ENCODE measurements around the gene TMOD1.
A peak's percentile ranks its signal among the peaks of the same experiment; 100 is the strongest.
"Not testable (repeated sequence)": the region's sequence is repeated elsewhere in the genome, so short reads cannot be mapped to it uniquely, and the experiment has no call there.

The TMOD1 gene

GRCh38 chr9:97501177-97501971 is at the start of gene TMOD1:
Gene TMOD1 (plus strand): TSS chr9:97501666. CDS start chr9:97524189, 22,523 bp downstream.
- Mint-ChIP-seq H3K9me3 (no peaks in the 10 kb centered on the region), H3K27ac (no peak within 1 kb of the TSS), H3K4me1 (peaks cover 21% of the 10 kb centered on the region), H3K36me3 (peaks cover 9% of the 10 kb centered on the region), H3K27me3 (peaks cover 36% of the 10 kb centered on the region), H3K4me3 (peak within 1 kb of the TSS; percentile 78)

DNA sequence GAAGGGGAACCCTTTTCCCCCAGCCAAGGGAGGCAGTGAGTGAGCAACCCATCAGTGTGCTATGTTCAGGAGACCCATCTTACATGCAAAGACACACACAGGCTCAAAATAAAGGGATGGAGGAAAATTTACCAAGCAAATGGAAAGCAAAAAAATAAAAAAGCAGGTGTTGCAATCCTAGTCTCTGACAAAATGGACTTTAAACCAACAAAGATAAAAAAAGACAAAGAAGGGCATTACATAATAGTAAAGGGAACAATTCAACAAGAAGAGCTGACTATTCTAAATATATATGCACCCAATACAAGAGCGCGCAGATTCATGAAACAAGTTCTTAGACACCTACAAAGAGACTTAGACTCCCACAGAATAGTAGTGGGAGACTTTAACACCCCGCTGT is 47.9 kb upstream of the TMOD1 start:
- H3K27ac Mint-ChIP-seq, H3K27me3 Mint-ChIP-seq, H3K9me3 Mint-ChIP-seq, H3K4me3 Mint-ChIP-seq, H3K4me1 Mint-ChIP-seq: not testable (repeated sequence)
- peaks cover 29% of the 10 kb centered on the region for H3K36me3 Mint-ChIP-seq

DNA sequence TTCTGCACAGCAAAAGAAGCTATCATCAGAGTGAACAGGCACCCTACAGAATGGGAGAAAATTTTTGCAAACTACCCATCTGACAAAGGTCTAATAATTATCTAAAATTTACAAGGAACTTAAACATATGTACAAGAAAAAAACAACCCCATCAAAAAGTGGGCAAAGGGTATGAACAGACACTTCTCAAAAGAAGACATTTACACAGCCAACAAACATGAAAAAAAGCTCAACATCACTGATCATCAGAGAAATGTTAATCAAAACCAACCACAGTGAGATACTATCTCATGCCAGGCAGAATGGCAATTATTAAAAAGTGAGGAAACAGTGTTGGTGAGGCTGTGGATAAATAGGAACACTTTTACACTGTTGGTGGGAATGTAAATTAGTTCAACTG is 44.6 kb upstream of the TMOD1 start:
- peaks cover 29% of the 10 kb centered on the region for H3K36me3 Mint-ChIP-seq
- not testable (repeated sequence) for H3K27me3 Mint-ChIP-seq

DNA sequence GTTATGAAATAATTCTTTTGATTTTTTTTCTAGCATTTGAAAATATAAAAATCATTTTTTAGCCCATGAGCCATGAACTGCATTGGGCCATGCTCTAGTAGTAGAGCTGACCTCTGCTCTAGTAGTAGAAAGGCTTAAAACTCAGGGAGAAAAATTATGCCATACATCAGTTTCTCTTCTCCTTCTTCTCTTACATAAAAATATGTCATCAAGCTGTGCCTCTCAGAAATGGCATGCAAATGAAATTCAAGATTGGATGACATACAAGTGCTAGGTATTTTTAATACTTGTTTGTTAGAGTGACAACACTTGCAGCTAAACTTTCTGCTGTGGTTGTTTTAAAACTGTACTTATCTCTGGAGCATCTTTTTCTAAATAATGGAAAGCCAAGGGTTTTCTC is 42.1 kb upstream of the TMOD1 start:
- Mint-ChIP-seq H3K4me3 (no peak overlapping the region), H3K27me3 (no peaks in the 10 kb centered on the region), H3K27ac (no peak overlapping the region)

More for the DNA sequence above, 44.6 kb upstream of the TMOD1 start:
- H3K27ac Mint-ChIP-seq, H3K4me1 Mint-ChIP-seq, H3K4me3 Mint-ChIP-seq, H3K9me3 Mint-ChIP-seq: not testable (repeated sequence)

DNA sequence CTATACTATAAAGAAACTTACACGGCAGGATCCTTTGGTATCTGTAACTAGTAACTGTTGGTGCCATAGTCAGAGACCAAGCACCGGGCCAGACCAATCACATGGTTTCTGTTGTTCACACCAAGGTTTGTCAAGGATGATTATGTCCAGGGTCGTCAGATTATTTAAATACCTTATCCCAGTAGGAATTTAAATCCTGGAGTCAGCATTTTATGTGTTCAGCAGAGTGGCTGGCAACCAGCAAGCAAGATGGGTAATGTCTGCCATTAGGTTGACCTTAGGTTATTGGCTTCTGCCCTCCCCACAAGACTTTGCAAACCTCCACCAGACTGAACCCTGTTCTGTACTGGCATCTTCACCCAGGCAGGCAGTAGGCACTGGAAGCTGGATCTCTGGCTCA is 39.3 kb upstream of the TMOD1 start:
- no peaks in the 10 kb centered on the region for H3K9me3 Mint-ChIP-seq
- no peaks in the 10 kb centered on the region for H3K27me3 Mint-ChIP-seq
- no peak overlapping the region for H3K27ac Mint-ChIP-seq
- H3K4me3 Mint-ChIP-seq = no peak overlapping the region
- peaks cover 11% of the 10 kb centered on the region for H3K36me3 Mint-ChIP-seq
- H3K4me1 Mint-ChIP-seq = no peaks in the 10 kb centered on the region

More for the DNA sequence above, 42.1 kb upstream of the TMOD1 start:
- Mint-ChIP-seq H3K36me3 (peaks cover 15% of the 10 kb centered on the region), H3K9me3 (no peaks in the 10 kb centered on the region), H3K4me1 (no peaks in the 10 kb centered on the region)

- H3K27ac Mint-ChIP-seq = no peak overlapping the region
- H3K36me3 Mint-ChIP-seq = peaks cover 16% of the 10 kb centered on the region
- no peaks in the 10 kb centered on the region for H3K9me3 Mint-ChIP-seq
Observed at GRCh38 chr9:97462914-97463313, 38.6 kb upstream of the TMOD1 start.

GRCh38 chr9:97468658-97469448 is 32.6 kb upstream of the TMOD1 start:
- Mint-ChIP-seq H3K4me1 (no peaks in the 10 kb centered on the region), H3K27ac (no peak overlapping the region), H3K27me3 (no peaks in the 10 kb centered on the region), H3K36me3 (peaks cover 21% of the 10 kb centered on the region), H3K4me3 (no peak overlapping the region), H3K9me3 (no peaks in the 10 kb centered on the region)

More at GRCh38 chr9:97462914-97463313, 38.6 kb upstream of the TMOD1 start:
- Mint-ChIP-seq H3K4me1 (no peaks in the 10 kb centered on the region), H3K4me3 (no peak overlapping the region), H3K27me3 (no peaks in the 10 kb centered on the region)

GRCh38 chr9:97470076-97470475 is 31.4 kb upstream of the TMOD1 start:
- Mint-ChIP-seq H3K27ac (no peak overlapping the region), H3K36me3 (peaks cover 25% of the 10 kb centered on the region), H3K4me1 (no peaks in the 10 kb centered on the region), H3K4me3 (no peak overlapping the region), H3K9me3 (no peaks in the 10 kb centered on the region), H3K27me3 (no peaks in the 10 kb centered on the region)

GRCh38 chr9:97473717-97474116 is 27.7 kb upstream of the TMOD1 start:
- no peaks in the 10 kb centered on the region for H3K4me1 Mint-ChIP-seq
- no peak overlapping the region for H3K27ac Mint-ChIP-seq
- H3K27me3 Mint-ChIP-seq = no peaks in the 10 kb centered on the region
- H3K36me3 Mint-ChIP-seq = peaks cover 23% of the 10 kb centered on the region
- H3K4me3 Mint-ChIP-seq = no peak overlapping the region
- H3K9me3 Mint-ChIP-seq = no peaks in the 10 kb centered on the region

- H3K4me1 Mint-ChIP-seq = no peaks in the 10 kb centered on the region
- H3K36me3 Mint-ChIP-seq = peaks cover 26% of the 10 kb centered on the region
- H3K9me3 Mint-ChIP-seq = no peaks in the 10 kb centered on the region
- H3K27me3 Mint-ChIP-seq = no peaks in the 10 kb centered on the region
- H3K27ac Mint-ChIP-seq = no peak overlapping the region
- H3K4me3 Mint-ChIP-seq = no peak overlapping the region
Observed at GRCh38 chr9:97474372-97474925, 27.0 kb upstream of the TMOD1 start.

GRCh38 chr9:97475059-97475458 is 26.4 kb upstream of the TMOD1 start:
- Mint-ChIP-seq H3K36me3 (peaks cover 25% of the 10 kb centered on the region), H3K27ac (no peak overlapping the region)

GRCh38 chr9:97478301-97478981 is 23.0 kb upstream of the TMOD1 start:
- no peaks in the 10 kb centered on the region for H3K4me1 Mint-ChIP-seq
- H3K4me3 Mint-ChIP-seq = no peak overlapping the region
- H3K36me3 Mint-ChIP-seq = peaks cover 38% of the 10 kb centered on the region
- no peaks in the 10 kb centered on the region for H3K9me3 Mint-ChIP-seq
- no peaks in the 10 kb centered on the region for H3K27me3 Mint-ChIP-seq
- no peak overlapping the region for H3K27ac Mint-ChIP-seq

More at GRCh38 chr9:97475059-97475458, 26.4 kb upstream of the TMOD1 start:
- Mint-ChIP-seq H3K4me1 (no peaks in the 10 kb centered on the region), H3K4me3 (no peak overlapping the region), H3K27me3 (no peaks in the 10 kb centered on the region), H3K9me3 (no peaks in the 10 kb centered on the region)

DNA sequence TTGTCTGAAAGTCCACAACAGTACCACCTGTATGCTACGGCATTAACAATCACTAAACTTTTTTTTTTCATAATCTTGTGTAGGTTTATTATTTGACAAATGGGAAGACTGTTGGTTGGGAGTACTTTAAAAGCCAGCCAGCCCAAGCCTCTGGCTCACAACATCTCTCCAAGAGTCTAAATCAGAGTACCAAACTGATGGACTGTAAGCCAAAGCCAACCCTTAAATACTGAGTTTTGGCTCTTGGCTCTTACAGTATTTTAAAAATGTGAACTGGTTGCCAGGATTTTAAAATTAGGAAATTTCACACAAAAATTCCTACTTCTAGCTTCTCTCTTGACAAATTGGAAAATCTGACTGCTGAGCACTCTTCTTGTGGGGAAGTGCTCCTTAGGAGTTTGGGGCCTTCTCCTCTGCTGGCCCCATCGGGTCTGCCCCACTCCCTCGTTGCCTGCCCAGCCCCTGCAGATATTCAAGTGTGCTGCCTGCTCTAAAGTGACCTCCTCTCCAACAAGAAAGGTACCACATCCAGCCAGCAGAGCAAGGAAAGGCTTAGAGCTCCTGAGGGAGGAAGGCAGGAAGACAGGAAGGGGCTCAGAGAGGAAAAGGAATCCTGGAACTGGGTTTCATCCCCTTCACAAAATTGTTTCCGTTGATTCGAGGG is 21.8 kb upstream of the TMOD1 start:
- H3K4me1 Mint-ChIP-seq = no peaks in the 10 kb centered on the region
- H3K4me3 Mint-ChIP-seq = no peak overlapping the region
- no peak overlapping the region for H3K27ac Mint-ChIP-seq
- peaks cover 34% of the 10 kb centered on the region for H3K36me3 Mint-ChIP-seq
- no peaks in the 10 kb centered on the region for H3K9me3 Mint-ChIP-seq
- no peaks in the 10 kb centered on the region for H3K27me3 Mint-ChIP-seq

GRCh38 chr9:97480174-97480573 is 21.3 kb upstream of the TMOD1 start:
- Mint-ChIP-seq H3K27ac (no peak overlapping the region), H3K4me3 (no peak overlapping the region), H3K9me3 (no peaks in the 10 kb centered on the region), H3K27me3 (no peaks in the 10 kb centered on the region), H3K36me3 (peaks cover 31% of the 10 kb centered on the region), H3K4me1 (no peaks in the 10 kb centered on the region)

- Mint-ChIP-seq H3K27ac (no peak overlapping the region), H3K4me3 (no peak overlapping the region), H3K27me3 (no peaks in the 10 kb centered on the region), H3K4me1 (no peaks in the 10 kb centered on the region), H3K36me3 (peaks cover 33% of the 10 kb centered on the region), H3K9me3 (no peaks in the 10 kb centered on the region)
Observed at GRCh38 chr9:97480749-97481148, 20.7 kb upstream of the TMOD1 start.
